Gastroesophageal sphincter (tissue), 4 donors: ENCODE results near the gene EMP2. TPM values are rescaled to one million over a fixed set of nuclear protein-coding genes. Genes with fewer than 3 reads are reported as not detected.

ENCODE experiments used
- ATAC-seq: fragments of 150-250 bp; one replicate; pipeline ENCODE4 v1.9.1; 2016; ENCODE audit warnings: mild to moderate bottlenecking, moderate library complexity
- H3K27ac ChIP-seq, 4 donors: fragments of 200-600 bp; sonication (generic) in 3 of 4; 1 replicate in 3 of 4; 2 replicates in 1 of 4; pipeline ENCODE4 v1.5.1; 2016 to 2019
- H3K27me3 ChIP-seq: fragments of 200-600 bp; sonication (generic); one replicate; pipeline ENCODE4 v1.5.1; 2019
- H3K36me3 ChIP-seq, 2 donors: fragments of 200-600 bp; sonication (generic); one replicate each; pipeline ENCODE4 v1.5.1; 2019; ENCODE audit warnings: control low read depth in 1 of 2
- H3K4me1 ChIP-seq, 3 donors: fragments of 200-600 bp; sonication (generic); 1 replicate in 2 of 3; 2 replicates in 1 of 3; pipeline ENCODE4 v1.5.1; 2016 to 2019; ENCODE audit warnings: control low read depth in 2 of 3
- H3K4me3 ChIP-seq, 2 donors: fragments of 200-600 bp; sonication (generic); one replicate each; pipeline ENCODE4 v1.5.1; 2019; ENCODE audit warnings: mild to moderate bottlenecking in 1 of 2, moderate library complexity in 1 of 2
- H3K9me3 ChIP-seq, 3 donors: fragments of 200-600 bp; sonication (generic); one replicate each; pipeline ENCODE4 v1.5.1; 2017 to 2019; ENCODE audit warnings: control low read depth in 2 of 3
- EP300 ChIP-seq: sonication (generic); formaldehyde crosslinking; IDR thresholded peaks from one replicate; pipeline ENCODE4 v1.6.1; 2017; ENCODE audit warnings: antibody characterized with exemption, mild to moderate bottlenecking
- POLR2A ChIP-seq, 2 donors: fragments of 450-650 bp; IDR thresholded peaks; one replicate each; pipeline ENCODE4 v1.6.1; 2017; ENCODE audit warnings: antibody characterized with exemption in 2 of 2, mild to moderate bottlenecking in 2 of 2, moderate library complexity in 1 of 2
- POLR2AphosphoS5 ChIP-seq: sonication (generic); formaldehyde crosslinking; IDR thresholded peaks from one replicate; pipeline ENCODE4 v1.6.1; 2017; ENCODE audit warnings: antibody characterized with exemption
- WGBS, 2 donors: methylation state at CpG; one replicate each; pipeline ENCODE4 v1.1.5; 2018; ENCODE audit warnings: low coverage in 1 of 2; 5-methylcytosine and 5-hydroxymethylcytosine counted together
- total RNA-seq, 4 donors: library from RNA; depleted of rRNA; stranded (reverse); fragments of >200 nt; gene quantifications; one replicate each; pipeline ENCODE4 v1.1.0, GENCODE V29; 2016
- TF ChIP-seq, protein P1 (sequence below), 4 experiments: fragments of 200-600 bp in 2 of 4; fragments of 450-650 bp in 2 of 4; sonication (generic) in 1 of 4; IDR thresholded peaks; one replicate each; pipeline ENCODE4 v1.5.1; 2017 to 2019; ENCODE audit warnings: antibody characterized with exemption in 4 of 4, mild to moderate bottlenecking in 2 of 4, moderate library complexity in 2 of 4

EMP2 gene
- total RNA-seq, 4 donors from 2014 or later, result 52.8 to 94.7 (median 69.7) TPM

DNA sequence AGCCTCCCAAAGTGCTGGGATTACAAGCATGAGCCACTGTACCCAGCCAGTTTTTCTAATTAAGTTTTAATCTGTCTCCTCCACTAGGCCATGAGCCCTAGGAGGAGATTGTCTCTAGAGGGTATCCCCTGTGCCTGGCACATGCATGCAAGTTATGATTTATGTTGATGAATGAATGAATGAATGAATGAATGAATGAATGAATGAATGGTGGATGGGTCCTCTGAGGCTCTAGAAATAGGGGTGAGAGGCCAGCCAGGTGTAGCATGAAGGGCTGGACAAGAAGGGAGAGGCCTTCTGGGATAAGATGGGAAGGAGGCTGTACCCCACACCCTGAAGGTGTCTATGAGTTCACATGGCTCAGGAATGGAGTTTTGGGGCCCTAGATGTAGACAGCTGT, 48.8 kb downstream of the EMP2 start:
- Histone ChIP-seq H3K27me3 (no peaks in the 10 kb centered on the region), H3K4me1 (no peaks in the 10 kb centered on the region), H3K4me3 (no peak overlapping the region), H3K36me3 (peaks cover 0 to 91% of the 10 kb centered on the region in 2 donors), H3K27ac (no peak overlapping the region), H3K9me3 (no peaks in the 10 kb centered on the region)
- no peak for ATAC-seq
- TF ChIP-seq POLR2A (IDR thresholded peaks at IDR 0.05) (no peak), EP300 (no peak), POLR2AphosphoS5 (no peak)
- TF ChIP-seq, protein P1, sequence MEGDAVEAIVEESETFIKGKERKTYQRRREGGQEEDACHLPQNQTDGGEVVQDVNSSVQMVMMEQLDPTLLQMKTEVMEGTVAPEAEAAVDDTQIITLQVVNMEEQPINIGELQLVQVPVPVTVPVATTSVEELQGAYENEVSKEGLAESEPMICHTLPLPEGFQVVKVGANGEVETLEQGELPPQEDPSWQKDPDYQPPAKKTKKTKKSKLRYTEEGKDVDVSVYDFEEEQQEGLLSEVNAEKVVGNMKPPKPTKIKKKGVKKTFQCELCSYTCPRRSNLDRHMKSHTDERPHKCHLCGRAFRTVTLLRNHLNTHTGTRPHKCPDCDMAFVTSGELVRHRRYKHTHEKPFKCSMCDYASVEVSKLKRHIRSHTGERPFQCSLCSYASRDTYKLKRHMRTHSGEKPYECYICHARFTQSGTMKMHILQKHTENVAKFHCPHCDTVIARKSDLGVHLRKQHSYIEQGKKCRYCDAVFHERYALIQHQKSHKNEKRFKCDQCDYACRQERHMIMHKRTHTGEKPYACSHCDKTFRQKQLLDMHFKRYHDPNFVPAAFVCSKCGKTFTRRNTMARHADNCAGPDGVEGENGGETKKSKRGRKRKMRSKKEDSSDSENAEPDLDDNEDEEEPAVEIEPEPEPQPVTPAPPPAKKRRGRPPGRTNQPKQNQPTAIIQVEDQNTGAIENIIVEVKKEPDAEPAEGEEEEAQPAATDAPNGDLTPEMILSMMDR (IDR thresholded peaks at IDR 0.05), result no peak

DNA sequence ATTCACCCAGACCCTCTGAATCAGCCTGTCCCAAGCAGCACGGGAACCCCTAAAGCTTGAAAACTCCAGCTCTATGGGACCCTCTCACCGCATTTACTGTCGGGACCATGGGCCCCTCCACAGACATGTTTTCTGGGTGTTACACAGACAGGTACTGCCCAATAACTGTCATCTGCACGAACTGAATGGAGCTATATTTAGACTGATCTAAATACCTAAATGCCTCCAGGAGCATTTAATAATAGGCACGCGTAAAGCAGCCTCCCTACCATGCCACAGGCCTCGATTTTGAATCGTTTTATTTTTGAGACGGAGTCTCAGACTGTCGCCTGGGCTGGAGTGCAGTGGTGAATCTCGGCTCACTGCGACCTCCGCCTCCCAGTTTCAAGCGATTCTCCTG, 49.7 kb downstream of the EMP2 start:
- no peaks in the 10 kb centered on the region for H3K27me3 ChIP-seq
- no peak for TF ChIP-seq POLR2A (IDR thresholded peaks at IDR 0.05)
- no peak for TF ChIP-seq POLR2AphosphoS5
- TF ChIP-seq EP300, result no peak
- TF ChIP-seq, protein P1 (IDR thresholded peaks at IDR 0.05), result no peak
- H3K9me3 ChIP-seq, result no peaks in the 10 kb centered on the region
- H3K36me3 ChIP-seq, result peaks cover 0 to 91% of the 10 kb centered on the region in 2 donors
- H3K4me1 ChIP-seq, result no peaks in the 10 kb centered on the region
- H3K27ac ChIP-seq, result no peak overlapping the region
- no peak overlapping the region for H3K4me3 ChIP-seq
- 81 to 87% methylated on average over 4 to 7 of the region's 14 CpGs for WGBS, 2 donors
- ATAC-seq, result no peak

DNA sequence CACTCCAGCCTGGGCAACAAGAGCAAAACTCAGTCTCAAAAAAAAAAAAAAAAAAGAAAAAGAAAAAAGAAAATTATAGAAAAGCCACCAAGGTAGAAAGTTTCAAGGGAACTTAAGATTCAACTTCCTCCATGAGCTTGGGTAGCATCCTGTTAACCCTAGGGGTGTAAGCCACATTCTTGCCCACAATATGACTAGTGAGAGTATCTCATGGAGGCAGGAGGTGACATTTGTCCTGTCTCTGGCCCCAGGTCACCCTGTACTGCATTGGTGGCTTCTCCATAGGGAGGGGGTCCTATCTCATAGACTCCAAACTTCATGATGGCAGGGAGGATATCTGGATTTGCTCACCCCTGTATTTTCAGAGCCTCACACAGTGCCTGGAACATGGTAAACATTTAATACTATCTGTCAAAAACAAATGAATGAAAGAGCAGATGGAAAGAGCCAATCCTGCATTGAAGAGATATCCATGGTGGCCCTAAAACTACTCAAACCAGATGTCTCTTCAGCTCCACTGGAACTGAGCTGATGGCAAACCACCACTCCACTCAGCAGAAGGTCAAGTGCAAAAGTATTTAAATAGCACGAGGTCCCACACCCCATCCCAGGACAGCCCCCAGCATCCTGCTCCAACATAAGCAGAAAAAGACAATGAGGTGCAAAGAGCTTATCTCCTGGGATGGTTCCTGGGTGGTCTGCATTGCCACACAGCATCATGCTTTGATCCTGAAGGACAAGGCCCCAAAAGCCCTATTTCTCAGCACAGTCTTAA, 50.3 kb downstream of the EMP2 start:
- TF ChIP-seq POLR2AphosphoS5 (no peak), EP300 (no peak), POLR2A (IDR thresholded peaks at IDR 0.05) (no peak)
- TF ChIP-seq, protein P1 (IDR thresholded peaks at IDR 0.05), result no peak
- Histone ChIP-seq H3K4me1 (no peaks in the 10 kb centered on the region), H3K36me3 (peaks cover 0 to 91% of the 10 kb centered on the region in 2 donors), H3K9me3 (no peaks in the 10 kb centered on the region), H3K27me3 (no peaks in the 10 kb centered on the region), H3K4me3 (no peak overlapping the region), H3K27ac (no peak overlapping the region)
- no CpG with 5 or more reads among the region's 1 CpG for WGBS, 2 donors
- ATAC-seq, result no peak

DNA sequence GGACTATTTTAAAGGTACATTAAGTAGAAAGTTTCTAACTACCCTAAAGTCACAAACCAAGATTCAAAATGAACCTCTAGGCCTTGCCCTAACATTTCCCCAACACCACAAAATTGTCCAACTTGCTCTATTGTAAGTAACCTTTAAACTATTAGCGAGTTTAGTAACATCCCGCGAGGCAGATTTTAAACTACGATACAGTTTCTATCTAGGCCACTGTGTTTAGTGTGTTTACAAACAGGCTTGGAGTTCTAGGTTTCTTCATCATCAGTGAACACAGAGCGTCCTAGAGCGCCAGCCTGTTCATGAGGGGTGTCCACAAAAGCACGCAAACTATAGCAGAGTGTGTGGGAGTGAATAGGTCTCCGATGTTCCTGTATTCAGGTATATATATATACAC, 51.8 kb downstream of the EMP2 start:
- H3K9me3 ChIP-seq, result no peaks in the 10 kb centered on the region
- no peaks in the 10 kb centered on the region for H3K27me3 ChIP-seq
- H3K27ac ChIP-seq, result no peak overlapping the region
- no peak for ATAC-seq
- TF ChIP-seq, protein P1 (IDR thresholded peaks at IDR 0.05), result no peak
- TF ChIP-seq POLR2AphosphoS5, result no peak
- no peak for TF ChIP-seq POLR2A (IDR thresholded peaks at IDR 0.05)
- TF ChIP-seq EP300, result no peak
- H3K36me3 ChIP-seq, result peaks cover 0 to 91% of the 10 kb centered on the region in 2 donors
- no peak overlapping the region for H3K4me3 ChIP-seq
- WGBS, 2 donors, result 94% methylated on average over 7 to 8 of the region's 8 CpGs
- H3K4me1 ChIP-seq, result no peaks in the 10 kb centered on the region

- ATAC-seq, result no peak
- H3K4me3 ChIP-seq, result no peak overlapping the region
- 95% methylated on average over 4 of the region's 7 CpGs; no CpG with 5 or more reads in 1 of the 2 donors for WGBS, 2 donors
- TF ChIP-seq EP300, result no peak
- TF ChIP-seq POLR2AphosphoS5, result no peak
- TF ChIP-seq, protein P1 (IDR thresholded peaks at IDR 0.05), result no peak
- H3K27ac ChIP-seq, result no peak overlapping the region
- no peaks in the 10 kb centered on the region for H3K9me3 ChIP-seq
- H3K4me1 ChIP-seq, result peaks cover 0 to under 1% (median 0%) of the 10 kb centered on the region in 3 donors
- no peaks in the 10 kb centered on the region for H3K27me3 ChIP-seq
- H3K36me3 ChIP-seq, result peaks cover 0 to 84% of the 10 kb centered on the region in 2 donors
These were observed 53.4 kb downstream of the EMP2 start for GRCh38 chr16:10526962-10527361.
